Measurements from ENCODE around the gene KCNMA1.

KCNMA1 gene

GRCh38 chr10:76925636-76926405 is 711.8 kb downstream of the KCNMA1 start:
- no peak for DNase-seq (ENCODE audit: low read depth)

- DNase-seq (ENCODE audit: low read depth): no peak
These were observed 714.9 kb downstream of the KCNMA1 start for GRCh38 chr10:76922666-76923065.

DNA sequence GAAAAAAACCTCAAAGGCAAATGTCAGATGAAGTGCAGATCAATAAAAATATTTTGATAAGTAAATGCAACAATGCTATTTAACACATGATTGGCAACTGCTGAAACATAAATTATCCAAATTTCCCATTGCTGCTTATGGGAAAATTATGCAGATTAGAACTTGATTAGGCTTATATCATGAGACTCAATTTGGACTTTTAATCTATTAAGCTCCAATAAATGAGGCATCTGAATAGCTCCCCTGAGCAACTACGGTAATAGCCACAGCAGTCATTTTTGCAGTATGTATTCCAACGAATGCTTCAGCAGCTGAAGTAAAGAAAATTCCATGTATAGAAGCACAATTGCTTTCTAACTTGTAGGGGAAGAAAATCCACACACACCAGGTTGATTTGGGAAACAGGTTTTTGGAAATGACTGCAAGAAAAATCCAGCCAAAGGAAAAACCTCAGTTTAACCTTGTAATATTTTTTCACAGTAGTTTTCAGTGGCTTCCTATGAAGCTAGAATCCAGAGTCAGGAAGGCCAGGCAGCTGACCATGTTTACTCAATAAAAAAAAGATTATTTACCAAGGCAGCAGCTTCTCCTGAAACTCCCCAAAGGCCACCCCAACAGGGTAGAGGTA is 716.1 kb downstream of the KCNMA1 start:
- no peak for DNase-seq (ENCODE audit: low read depth)

DNA sequence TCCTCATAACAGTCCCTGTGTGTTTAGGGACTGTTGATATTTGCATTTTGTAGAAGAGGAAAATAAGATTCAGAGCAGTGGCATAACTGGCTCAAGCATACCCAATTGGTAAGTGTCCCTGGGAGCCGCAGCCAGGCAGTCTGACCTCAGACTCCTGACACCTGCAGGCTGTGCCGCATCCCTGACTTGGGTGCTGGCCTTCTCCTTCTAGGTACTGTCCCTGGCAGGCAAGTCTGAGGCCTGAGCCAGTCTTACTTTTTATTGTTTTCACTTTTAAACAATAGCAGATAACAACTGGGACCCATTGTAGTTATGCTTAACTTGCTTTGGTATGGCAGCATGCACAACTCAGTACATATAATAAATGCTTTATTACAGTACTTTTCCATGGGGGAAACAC is 717.0 kb downstream of the KCNMA1 start:
- DNase-seq (ENCODE audit: low read depth): no peak

GRCh38 chr10:76918106-76918505 is 719.5 kb downstream of the KCNMA1 start:
- DNase-seq (ENCODE audit: low read depth): no peak

DNA sequence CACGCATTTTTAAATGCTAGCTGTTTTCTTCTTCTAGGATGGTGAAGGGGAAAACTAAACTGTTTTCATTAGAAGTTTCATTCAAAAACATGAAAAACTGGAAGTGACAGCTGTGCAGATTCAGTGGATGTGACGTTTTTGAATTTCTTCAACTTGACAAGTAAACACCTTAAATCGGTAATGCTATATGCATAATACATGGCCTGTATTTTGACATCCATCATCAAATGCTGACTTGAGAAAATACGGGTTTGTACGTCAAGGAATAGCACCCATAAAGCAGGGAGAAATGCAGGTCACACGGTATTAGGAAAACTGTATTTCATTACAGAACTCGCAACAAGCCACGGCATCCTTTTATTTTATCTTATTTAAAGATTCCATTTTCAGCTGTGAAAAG is 720.5 kb downstream of the KCNMA1 start:
- no peak for DNase-seq (ENCODE audit: low read depth)

DNA sequence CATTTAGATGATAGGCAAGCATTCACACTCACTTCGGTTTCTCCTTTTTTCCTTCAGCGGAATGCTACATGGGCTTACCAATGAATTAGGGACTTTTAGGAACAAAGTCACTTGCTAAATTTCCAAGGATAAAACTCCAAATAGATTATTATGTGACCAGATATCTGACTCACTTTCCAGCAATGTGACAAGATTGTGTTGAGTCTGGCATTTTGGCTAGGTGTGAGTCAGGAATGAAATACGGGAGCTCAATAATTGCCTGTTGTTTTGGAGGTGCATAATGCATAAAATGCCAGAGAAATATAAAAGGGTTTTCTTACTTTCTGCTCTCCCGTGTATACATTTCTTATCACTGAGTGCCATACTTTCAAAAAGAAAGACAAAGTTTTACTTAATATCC is 721.1 kb downstream of the KCNMA1 start:
- no peak for DNase-seq (ENCODE audit: low read depth)

DNA sequence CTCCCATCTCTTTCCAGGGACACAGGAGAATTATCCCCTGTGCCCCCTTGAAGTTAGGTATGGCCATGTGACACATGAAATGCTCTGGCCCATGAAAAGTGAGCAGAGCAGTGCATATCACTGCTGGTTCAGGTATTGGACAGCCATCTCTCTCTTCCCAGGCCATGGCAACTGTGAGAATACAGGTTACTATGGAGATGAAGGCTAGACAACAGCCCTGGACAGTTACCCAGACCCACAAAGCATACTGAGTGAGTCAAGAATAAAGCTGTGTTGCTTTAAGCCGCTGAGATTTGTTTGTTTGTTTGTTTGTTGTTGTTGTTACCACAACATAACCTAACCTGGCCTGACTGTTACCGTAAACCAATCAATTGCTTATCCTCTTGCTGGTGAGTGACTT is 722.3 kb downstream of the KCNMA1 start:
- DNase-seq (ENCODE audit: low read depth): no peak

GRCh38 chr10:76911184-76911583 is 726.4 kb downstream of the KCNMA1 start:
- no peak for DNase-seq (ENCODE audit: low read depth)

- no peak for DNase-seq (ENCODE audit: low read depth)
These were observed 727.2 kb downstream of the KCNMA1 start for GRCh38 chr10:76910184-76910962.

GRCh38 chr10:76906256-76906655 is 731.4 kb downstream of the KCNMA1 start:
- no peak for DNase-seq (ENCODE audit: low read depth)

GRCh38 chr10:76905251-76905650 is 732.4 kb downstream of the KCNMA1 start:
- no peak for DNase-seq (ENCODE audit: low read depth)

GRCh38 chr10:76903387-76903945 is 734.1 kb downstream of the KCNMA1 start:
- no peak for DNase-seq (ENCODE audit: low read depth)

DNA sequence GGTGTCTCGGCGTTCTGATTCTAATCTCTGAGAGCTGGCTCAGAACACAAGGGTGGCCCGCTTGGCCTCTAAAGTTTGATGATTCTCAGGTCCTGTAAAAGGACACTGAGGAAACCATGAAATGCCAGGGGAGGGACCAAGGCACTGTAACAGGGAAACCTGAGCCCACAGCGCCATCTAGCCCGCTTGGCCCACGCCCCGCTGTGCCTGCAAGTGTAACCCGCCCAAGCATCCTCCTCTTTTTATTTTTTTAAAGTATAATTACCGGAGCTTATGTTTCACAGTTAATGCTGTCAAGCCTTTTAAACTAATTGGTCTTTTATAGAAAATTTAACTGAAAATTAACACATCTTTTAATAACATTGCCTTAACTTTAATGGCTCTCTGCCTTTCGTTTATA is 734.7 kb downstream of the KCNMA1 start:
- no peak for DNase-seq (ENCODE audit: low read depth)

- no peak for DNase-seq (ENCODE audit: low read depth)
These were observed 735.9 kb downstream of the KCNMA1 start for GRCh38 chr10:76901701-76902100.

DNA sequence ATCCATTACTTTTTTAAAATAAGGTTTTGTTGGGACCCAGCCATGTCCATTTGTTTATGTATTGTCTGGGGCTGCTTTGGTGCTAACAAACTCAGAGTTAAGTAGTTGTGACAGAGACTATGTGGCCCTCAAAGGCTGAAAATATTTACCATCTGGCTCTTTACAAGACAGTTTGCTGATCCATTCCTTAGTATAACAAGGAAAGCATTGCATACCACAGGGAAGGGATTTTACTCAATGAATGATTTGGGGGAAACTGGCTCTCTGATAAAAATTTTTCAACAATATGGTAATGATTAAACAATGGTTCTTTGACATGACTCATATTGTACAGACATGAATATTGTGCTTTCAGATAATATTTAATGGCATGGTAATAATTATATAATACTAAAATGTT is 738.1 kb downstream of the KCNMA1 start:
- DNase-seq (ENCODE audit: low read depth): no peak

- no peak for DNase-seq (ENCODE audit: low read depth)
These were observed 744.7 kb downstream of the KCNMA1 start for GRCh38 chr10:76892766-76893479.

GRCh38 chr10:76887223-76888010 is 750.2 kb downstream of the KCNMA1 start:
- no peak for DNase-seq (ENCODE audit: low read depth)

DNA sequence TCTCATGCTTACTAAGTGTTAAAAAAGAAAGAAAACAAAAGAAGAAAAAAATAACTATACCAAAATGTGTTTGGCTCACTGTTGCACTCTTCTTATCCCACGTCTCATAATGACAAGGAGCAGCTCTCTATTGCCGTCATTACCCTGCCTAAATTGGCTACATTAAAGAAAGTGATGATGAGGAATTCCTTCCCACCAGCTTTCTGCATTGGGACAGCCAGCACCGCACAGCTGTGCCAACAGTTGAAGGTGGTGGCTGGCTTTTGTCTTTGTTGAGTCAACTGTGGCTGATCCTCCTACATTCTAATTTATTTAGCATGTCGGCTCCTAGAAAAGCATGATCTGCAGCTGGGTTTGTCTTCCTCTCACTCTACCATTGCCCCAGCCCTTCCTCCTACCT is 751.8 kb downstream of the KCNMA1 start:
- no peak for DNase-seq (ENCODE audit: low read depth)

GRCh38 chr10:76884673-76885275 is 752.8 kb downstream of the KCNMA1 start:
- DNase-seq (ENCODE audit: low read depth): no peak

GRCh38 chr10:76883596-76883995 is 754.0 kb downstream of the KCNMA1 start:
- no peak for DNase-seq (ENCODE audit: low read depth)

Measured in CMK (cell line).